ENCODE measurements around the gene R3HDM2. TPM values are rescaled to one million over a fixed set of nuclear protein-coding genes. Genes with fewer than 3 reads are reported as not detected.
A peak's percentile ranks its signal among the peaks of the same experiment; 100 is the strongest.

Gene R3HDM2
- total RNA-seq, 4 donors from 2014 or later = 31.0 to 51.9 (median 41.6) TPM

GRCh38 chr12:57210926-57211692 lies 219.7 kb downstream of the R3HDM2 start:
- no peak for TF ChIP-seq POLR2A (IDR thresholded peaks at IDR 0.05)
- TF ChIP-seq EP300 (IDR thresholded peaks at IDR 0.05) = no peak
- TF ChIP-seq, protein P1, sequence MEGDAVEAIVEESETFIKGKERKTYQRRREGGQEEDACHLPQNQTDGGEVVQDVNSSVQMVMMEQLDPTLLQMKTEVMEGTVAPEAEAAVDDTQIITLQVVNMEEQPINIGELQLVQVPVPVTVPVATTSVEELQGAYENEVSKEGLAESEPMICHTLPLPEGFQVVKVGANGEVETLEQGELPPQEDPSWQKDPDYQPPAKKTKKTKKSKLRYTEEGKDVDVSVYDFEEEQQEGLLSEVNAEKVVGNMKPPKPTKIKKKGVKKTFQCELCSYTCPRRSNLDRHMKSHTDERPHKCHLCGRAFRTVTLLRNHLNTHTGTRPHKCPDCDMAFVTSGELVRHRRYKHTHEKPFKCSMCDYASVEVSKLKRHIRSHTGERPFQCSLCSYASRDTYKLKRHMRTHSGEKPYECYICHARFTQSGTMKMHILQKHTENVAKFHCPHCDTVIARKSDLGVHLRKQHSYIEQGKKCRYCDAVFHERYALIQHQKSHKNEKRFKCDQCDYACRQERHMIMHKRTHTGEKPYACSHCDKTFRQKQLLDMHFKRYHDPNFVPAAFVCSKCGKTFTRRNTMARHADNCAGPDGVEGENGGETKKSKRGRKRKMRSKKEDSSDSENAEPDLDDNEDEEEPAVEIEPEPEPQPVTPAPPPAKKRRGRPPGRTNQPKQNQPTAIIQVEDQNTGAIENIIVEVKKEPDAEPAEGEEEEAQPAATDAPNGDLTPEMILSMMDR (IDR thresholded peaks at IDR 0.05) = no peak
- Histone ChIP-seq H3K27me3 (peaks cover 0 to 18% of the 10 kb centered on the region in 2 donors), H3K27ac (no peak overlapping the region), H3K4me3 (no peak overlapping the region), H3K4me1 (peaks cover 0 to 53% (median 22%) of the 10 kb centered on the region in 4 donors), H3K36me3 (peaks cover 3 to 68% (median 8%) of the 10 kb centered on the region in 3 donors), H3K9me3 (no peaks in the 10 kb centered on the region)
- no peak for DNase-seq (ENCODE audit: low spot score in 2 of 2)
- 78 to 82% methylated on average over 12 to 14 of the region's 16 CpGs for WGBS, 2 donors

DNA sequence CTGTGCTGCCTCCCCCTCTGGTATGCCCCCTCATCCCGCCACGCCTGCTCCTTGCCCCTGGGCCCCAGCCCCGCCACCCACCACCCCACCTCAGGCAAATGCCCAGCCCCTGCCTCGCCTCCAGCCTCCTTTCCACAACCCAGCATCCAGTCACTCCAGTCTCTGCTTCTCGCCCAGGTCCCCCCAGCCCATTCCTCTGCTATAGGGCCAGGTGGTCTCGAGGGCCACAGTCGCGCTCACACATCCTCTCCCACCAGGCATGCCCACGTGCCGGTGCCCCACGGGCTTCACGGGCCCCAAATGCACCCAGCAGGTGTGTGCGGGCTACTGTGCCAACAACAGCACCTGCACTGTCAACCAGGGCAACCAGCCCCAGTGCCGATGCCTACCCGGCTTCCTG lies 220.4 kb downstream of the R3HDM2 start:
- peaks cover 6 to 75% (median 11%) of the 10 kb centered on the region in 3 donors for H3K36me3 ChIP-seq

DNA sequence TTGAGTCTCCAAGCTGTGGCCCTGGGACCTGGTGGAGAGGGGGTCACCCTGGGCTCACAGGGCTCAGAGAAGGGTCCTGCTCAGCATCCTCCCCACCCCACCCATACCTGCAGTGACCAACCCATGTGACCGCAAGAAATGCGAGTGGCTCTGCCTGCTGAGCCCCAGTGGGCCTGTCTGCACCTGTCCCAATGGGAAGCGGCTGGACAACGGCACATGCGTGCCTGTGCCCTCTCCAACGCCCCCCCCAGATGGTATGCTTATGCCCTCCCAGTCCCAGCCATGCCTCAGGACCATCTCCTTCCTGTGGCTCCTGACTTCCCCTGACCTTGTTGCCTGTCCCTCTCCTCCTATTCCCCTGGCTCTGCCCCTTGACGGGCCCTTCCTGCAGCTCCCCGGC lies 220.9 kb downstream of the R3HDM2 start:
- Histone ChIP-seq H3K27ac (peak overlapping the region in 1 of 4 donors; percentile 78), H3K4me1 (peaks cover 0 to 41% (median 18%) of the 10 kb centered on the region in 4 donors), H3K9me3 (no peaks in the 10 kb centered on the region), H3K36me3 (peaks cover 6 to 80% (median 11%) of the 10 kb centered on the region in 3 donors), H3K4me3 (no peak overlapping the region), H3K27me3 (peaks cover 0 to 6% of the 10 kb centered on the region in 2 donors)
- TF ChIP-seq POLR2A (IDR thresholded peaks at IDR 0.05) = no peak
- no peak for TF ChIP-seq EP300 (IDR thresholded peaks at IDR 0.05)
- TF ChIP-seq, protein P1 (IDR thresholded peaks at IDR 0.05) = no peak
- WGBS, 2 donors = 85 to 90% methylated on average over 8 of the region's 8 CpGs
- no peak for DNase-seq (ENCODE audit: low spot score in 2 of 2)

More for the DNA sequence above, 220.4 kb downstream of the R3HDM2 start:
- Histone ChIP-seq H3K9me3 (no peaks in the 10 kb centered on the region), H3K4me1 (peaks cover 0 to 46% (median 19%) of the 10 kb centered on the region in 4 donors), H3K27ac (no peak overlapping the region), H3K27me3 (peaks cover 0 to 12% of the 10 kb centered on the region in 2 donors), H3K4me3 (no peak overlapping the region)
- DNase-seq (ENCODE audit: low spot score in 2 of 2) = no peak
- TF ChIP-seq, protein P1 (IDR thresholded peaks at IDR 0.05) = no peak
- no peak for TF ChIP-seq EP300 (IDR thresholded peaks at IDR 0.05)
- TF ChIP-seq POLR2A (IDR thresholded peaks at IDR 0.05) = no peak
- 90 to 91% methylated on average over 15 of the region's 15 CpGs for WGBS, 2 donors

- Histone ChIP-seq H3K36me3 (peaks cover 6 to 92% (median 11%) of the 10 kb centered on the region in 3 donors), H3K27me3 (no peaks in the 10 kb centered on the region), H3K27ac (peak overlapping the region in 3 of 4 donors; percentile 54 to 78 (median 63)), H3K9me3 (no peaks in the 10 kb centered on the region), H3K4me3 (no peak overlapping the region), H3K4me1 (peaks cover 0 to 29% (median 9%) of the 10 kb centered on the region in 4 donors)
- TF ChIP-seq EP300 (IDR thresholded peaks at IDR 0.05) (no peak), POLR2A (IDR thresholded peaks at IDR 0.05) (no peak)
- TF ChIP-seq, protein P1 (IDR thresholded peaks at IDR 0.05) = no peak
- WGBS, 2 donors = 45 to 59% methylated on average over 19 to 20 of the region's 22 CpGs
- no peak for DNase-seq (ENCODE audit: low spot score in 2 of 2)
Observed at GRCh38 chr12:57208631-57209282, 222.1 kb downstream of the R3HDM2 start.
